Endothelial cell of umbilical vein (primary cell): ENCODE data around the gene ERRFI1. TPM values are rescaled to one million over a fixed set of nuclear protein-coding genes. Genes with fewer than 3 reads are reported as not detected.

Experiments
- BruUV-seq: library from RNA; stranded (reverse); fragments of 400-500 nt; replicated peaks from 2 replicates; lab custom pipeline; 2021; lab: Mats Ljungman, UMichigan
- CTCF ChIA-PET: fragments of 300-600, 350-600 bp; sonication (Branson Sonifier 250); formaldehyde crosslinking; loops from one replicate; lab custom pipeline; 2021; ENCODE audit warnings: antibody characterized with exemption, inconsistent platforms; lab: Charles Lee
- POLR2A ChIA-PET: fragments of 300-600, 350-600 bp; sonication (Branson Sonifier 250); formaldehyde crosslinking; loops from one replicate; lab custom pipeline; 2021; ENCODE audit warnings: antibody characterized with exemption, inconsistent platforms; lab: Charles Lee
- DNase-seq: peaks from one replicate; pipeline ENCODE4 v3.0.0-alpha.2; 2011; ENCODE audit warnings: low read depth, low spot score
- FAIRE-seq: peaks from 2 replicates; lab custom pipeline; 2011; peaks lifted over from hg19 to GRCh38; lab: Jason Lieb, UNC
- H2AFZ ChIP-seq: 2 replicates; pipeline ENCODE4 v1.6.0; 2012; ENCODE audit warnings: low read depth, low read length, control low read depth, inconsistent platforms
- H3K27ac ChIP-seq: 2 replicates; pipeline ENCODE4 v1.5.1; 2011; ENCODE audit warnings: low read depth, mild to moderate bottlenecking, control low read depth, low read length, moderate library complexity; ENCODE audit not compliant: insufficient read depth
- H3K27me3 ChIP-seq, 2 experiments: 2 replicates each; pipeline versions ENCODE4 v1.6.0 to v1.6.1; 2011; ENCODE audit warnings: low read length in 2 of 2, mixed read lengths in 1 of 2; ENCODE audit not compliant: control insufficient read depth in 2 of 2, insufficient read depth in 2 of 2
- H3K36me3 ChIP-seq, 2 experiments: 2 replicates in 1 of 2; 3 replicates in 1 of 2; pipeline ENCODE4 v1.5.1; 2011; ENCODE audit warnings: low read length in 2 of 2, mild to moderate bottlenecking in 1 of 2, moderate library complexity in 1 of 2; ENCODE audit not compliant: control insufficient read depth in 2 of 2, insufficient read depth in 2 of 2; ENCODE audit errors: extremely low read depth in 1 of 2
- H3K4me1 ChIP-seq: 3 replicates; pipeline ENCODE4 v1.5.1; 2011; ENCODE audit warnings: mild to moderate bottlenecking, low read length; ENCODE audit not compliant: control insufficient read depth, insufficient read depth; ENCODE audit errors: extremely low read depth
- H3K4me2 ChIP-seq: 2 replicates; pipeline ENCODE4 v1.6.1; 2011; ENCODE audit warnings: low read length, control low read depth, mixed read lengths; ENCODE audit not compliant: insufficient read depth
- H3K4me3 ChIP-seq, 3 experiments: fragments of 200-600 bp in 1 of 3; sonication (generic), shearing (Covaris generic) in 1 of 3; replicated peaks in 1 of 3; 2 replicates each; pipeline ENCODE4 v1.5.1; 2011 to 2016; ENCODE audit warnings: control low read depth in 3 of 3, low read length in 3 of 3, mild to moderate bottlenecking in 2 of 3, inconsistent platforms in 1 of 3, low read depth in 1 of 3, moderate library complexity in 1 of 3; ENCODE audit not compliant: insufficient read depth in 1 of 3
- H3K79me2 ChIP-seq: 2 replicates; pipeline ENCODE4 v1.6.0; 2012; ENCODE audit warnings: low read length, inconsistent platforms; ENCODE audit not compliant: control insufficient read depth, insufficient read depth
- H3K9ac ChIP-seq: replicated peaks from 2 replicates; pipeline ENCODE3; 2011; ENCODE audit warnings: low read length, control low read depth; ENCODE audit not compliant: insufficient read depth; ENCODE audit errors: extremely low read depth
- H3K9me1 ChIP-seq: replicated peaks from 3 replicates; pipeline ENCODE4 v1.6.0; 2011; ENCODE audit warnings: mild to moderate bottlenecking, low read length; ENCODE audit not compliant: control insufficient read depth, insufficient read depth; ENCODE audit errors: extremely low read depth
- H3K9me3 ChIP-seq: replicated peaks from 2 replicates; pipeline ENCODE4 v1.5.1; 2012; ENCODE audit warnings: low read length, inconsistent platforms; ENCODE audit not compliant: control insufficient read depth, insufficient read depth
- H4K20me1 ChIP-seq: replicated peaks from 2 replicates; pipeline ENCODE3; 2011; ENCODE audit warnings: mild to moderate bottlenecking, low read length; ENCODE audit not compliant: control insufficient read depth, insufficient read depth; ENCODE audit errors: extremely low read depth
- CTCF ChIP-seq, 2 donors: IDR thresholded peaks; 1 replicate in 1 of 2; 2 replicates in 1 of 2; pipeline ENCODE4 v1.5.1; 2011; ENCODE audit warnings: low read length in 2 of 2, mild to moderate bottlenecking in 2 of 2, moderate library complexity in 2 of 2, control low read depth in 1 of 2, inconsistent platforms in 1 of 2, low read depth in 1 of 2; ENCODE audit not compliant: insufficient read depth in 1 of 2; ENCODE audit errors: extremely low read depth in 1 of 2
- EZH2 ChIP-seq: IDR thresholded peaks from 2 replicates; pipeline ENCODE4 v1.6.1; 2012; ENCODE audit warnings: borderline replicate concordance, low read depth, mild to moderate bottlenecking, moderate library complexity, low read length, inconsistent platforms; ENCODE audit not compliant: severe bottlenecking
- FOS ChIP-seq: IDR thresholded peaks from 2 replicates; pipeline ENCODE4 v1.6.1; 2011; ENCODE audit warnings: mild to moderate bottlenecking, low read length, moderate library complexity, borderline replicate concordance; ENCODE audit not compliant: insufficient read depth
- GATA2 ChIP-seq: IDR thresholded peaks from 2 replicates; pipeline ENCODE4 v1.7.0; 2011; ENCODE audit warnings: low read depth, mild to moderate bottlenecking, moderate library complexity, mixed read lengths, low read length; ENCODE audit not compliant: insufficient read length, insufficient read depth
- JUN ChIP-seq: IDR thresholded peaks from 2 replicates; pipeline ENCODE4 v1.6.1; 2011; ENCODE audit warnings: borderline replicate concordance, low read depth; ENCODE audit not compliant: insufficient read length, insufficient read depth
- MAX ChIP-seq: IDR thresholded peaks from 2 replicates; pipeline ENCODE4 v1.6.1; 2011; ENCODE audit not compliant: insufficient read depth, insufficient read length
- MYC ChIP-seq: IDR thresholded peaks from one replicate; pipeline ENCODE4 v1.6.1; 2011; ENCODE audit warnings: mild to moderate bottlenecking, low read depth, low read length
- POLR2A ChIP-seq: IDR thresholded peaks from 2 replicates; pipeline ENCODE4 v1.6.1; 2012; ENCODE audit warnings: low read depth, mild to moderate bottlenecking, control low read depth, low read length
- POLR2AphosphoS5 ChIP-seq: IDR thresholded peaks from 2 replicates; pipeline ENCODE4 v1.6.1; 2012; ENCODE audit warnings: low read depth, mild to moderate bottlenecking, control low read depth, low read length, moderate library complexity; ENCODE audit not compliant: insufficient read depth
- dilution Hi-C: fragments of 300-500 bp; cut with MboI; formaldehyde crosslinking; loops from one replicate; pipeline ENCODE4 v1.15.0; 2019; ENCODE audit warnings: low sequenced_read_pairs; ENCODE audit not compliant: extremely low pct_ligation_motif_present
- intact Hi-C: fragments of 100-400 bp; cut with micrococcal nuclease; formaldehyde crosslinking; loops from one replicate; pipeline ENCODE4 v1.10.0; 2022
- polyA plus RNA-seq, 4 experiments: library from polyadenylated mRNA; depleted of rRNA in 3 of 4; stranded (reverse) in 3 of 4; unstranded in 1 of 4; fragments of >200 nt; gene quantifications; 2 replicates each; pipeline versions ENCODE4 v1.2.1 to v1.2.3, GENCODE V29; 2011 to 2012; ENCODE audit warnings: missing spikeins in 1 of 4
- total RNA-seq: library from RNA; stranded (reverse); gene quantifications from 2 replicates; pipeline ENCODE4 v1.2.3, GENCODE V29; 2021

ERRFI1 gene
- total and polyA plus RNA-seq, 2 donors (not counting 3 experiments of a cell fraction or from before 2014, with no cell fraction given) = 28.1 to 32.0 TPM

- no peak overlapping the region for H3K27ac ChIP-seq
- H2AFZ ChIP-seq = no peak overlapping the region
- TF ChIP-seq JUN (no peak), POLR2AphosphoS5 (no peak), GATA2 (no peak), CTCF (IDR thresholded peaks at IDR 0.05; ENCODE audit: extremely low read depth in 1 of 2, insufficient read depth in 1 of 2, low read depth in 1 of 2, low read length in 2 of 2) (no peak), EZH2 (no peak), MAX (no peak), FOS (no peak), MYC (no peak), POLR2A (no peak)
- no TSS peak for BruUV-seq
- ChIA-PET CTCF (no interaction called here), POLR2A (no interaction called here)
- no peak overlapping the region for H3K9ac ChIP-seq
- FAIRE-seq (no peak), DNase-seq (no peak)
- H3K4me2 ChIP-seq = no peak overlapping the region
- intact Hi-C loops = no loop called here
- dilution Hi-C loops = loop anchor here (10.0 kb wide), 1 partner anchor 51 kb away; no protein-coding TSS in a partner anchor
- H3K9me1 ChIP-seq = no peaks in the 10 kb centered on the region
- H3K27me3 ChIP-seq = no peaks in the 10 kb centered on the region
- no peaks in the 10 kb centered on the region for H3K36me3 ChIP-seq
- no peak overlapping the region for H3K4me3 ChIP-seq
- no peaks in the 10 kb centered on the region for H3K79me2 ChIP-seq
- H4K20me1 ChIP-seq = no peaks in the 10 kb centered on the region
- H3K9me3 ChIP-seq = no peaks in the 10 kb centered on the region
- peaks cover 42% of the 10 kb centered on the region for H3K4me1 ChIP-seq
Measured at GRCh38 chr1:8043621-8044020, 17.5 kb upstream of the ERRFI1 start.
